NOMO-1 treated with DMSO at 0.1 percent for 48 hours (cell line): Measurements from ENCODE around the gene FCRL4.
A peak's percentile ranks its signal among the peaks of the same experiment; 100 is the strongest.

ENCODE experiments used
- DNase-seq: peaks from one replicate; lab custom pipeline; 2025; ENCODE audit not compliant: unreplicated experiment; lab: John Stamatoyannopoulos, UW

Gene FCRL4

GRCh38 chr1:157597959-157598667 is at the start of gene FCRL4:
Gene FCRL4 (minus strand): TSS chr1:157598085. CDS start chr1:157597944, 141 bp downstream.
- DNase-seq: peak; percentile 80

GRCh38 chr1:157646144-157646543 is 48.3 kb upstream of the FCRL4 start:
- DNase-seq: peak; percentile 81

GRCh38 chr1:157641177-157641576 is 43.3 kb upstream of the FCRL4 start:
- DNase-seq: no peak

GRCh38 chr1:157639800-157640199 is 41.9 kb upstream of the FCRL4 start:
- no peak for DNase-seq

GRCh38 chr1:157628773-157629172 is 30.9 kb upstream of the FCRL4 start:
- DNase-seq: no peak

GRCh38 chr1:157626099-157626498 is 28.2 kb upstream of the FCRL4 start:
- DNase-seq: peak; percentile 32

GRCh38 chr1:157624471-157624870 is 26.6 kb upstream of the FCRL4 start:
- DNase-seq: no peak

- no peak for DNase-seq
Measured at GRCh38 chr1:157622471-157622870, 24.6 kb upstream of the FCRL4 start.

GRCh38 chr1:157618190-157618589 is 20.3 kb upstream of the FCRL4 start:
- DNase-seq: no peak

- peak; percentile 21 for DNase-seq
Measured at GRCh38 chr1:157600236-157600635, 2.4 kb upstream of the FCRL4 start.

GRCh38 chr1:157596384-157596783 is 1.5 kb downstream of the FCRL4 start:
- DNase-seq: no peak

GRCh38 chr1:157595356-157595755 is 2.5 kb downstream of the FCRL4 start:
- DNase-seq: peak; percentile 99

- no peak for DNase-seq
Measured at GRCh38 chr1:157585984-157586383, 11.9 kb downstream of the FCRL4 start.

- DNase-seq: no peak
Measured at GRCh38 chr1:157584503-157584902, 13.4 kb downstream of the FCRL4 start.

- DNase-seq: no peak
Measured at GRCh38 chr1:157580828-157581210, 17.1 kb downstream of the FCRL4 start.

- DNase-seq: peak; percentile 60
Measured at GRCh38 chr1:157580179-157580827, 17.6 kb downstream of the FCRL4 start.

- DNase-seq: no peak
Measured at GRCh38 chr1:157577420-157577819, 20.5 kb downstream of the FCRL4 start.

- DNase-seq: no peak
Measured at GRCh38 chr1:157575744-157576143, 22.1 kb downstream of the FCRL4 start.

- DNase-seq: no peak
Measured at GRCh38 chr1:157574836-157575235, 23.0 kb downstream of the FCRL4 start.

GRCh38 chr1:157566484-157567300 is 31.2 kb downstream of the FCRL4 start:
- peak; percentile 91 for DNase-seq

GRCh38 chr1:157562515-157562914 is 35.4 kb downstream of the FCRL4 start:
- DNase-seq: no peak

GRCh38 chr1:157558119-157558518 is 39.8 kb downstream of the FCRL4 start:
- DNase-seq: no peak
